ENCODE measurements around the gene RNF224. TPM values are rescaled to one million over a fixed set of nuclear protein-coding genes. Genes with fewer than 3 reads are reported as not detected.

The RNF224 gene
- total RNA-seq, 1 experiment from 2014 or later = 0.30 TPM

DNA sequence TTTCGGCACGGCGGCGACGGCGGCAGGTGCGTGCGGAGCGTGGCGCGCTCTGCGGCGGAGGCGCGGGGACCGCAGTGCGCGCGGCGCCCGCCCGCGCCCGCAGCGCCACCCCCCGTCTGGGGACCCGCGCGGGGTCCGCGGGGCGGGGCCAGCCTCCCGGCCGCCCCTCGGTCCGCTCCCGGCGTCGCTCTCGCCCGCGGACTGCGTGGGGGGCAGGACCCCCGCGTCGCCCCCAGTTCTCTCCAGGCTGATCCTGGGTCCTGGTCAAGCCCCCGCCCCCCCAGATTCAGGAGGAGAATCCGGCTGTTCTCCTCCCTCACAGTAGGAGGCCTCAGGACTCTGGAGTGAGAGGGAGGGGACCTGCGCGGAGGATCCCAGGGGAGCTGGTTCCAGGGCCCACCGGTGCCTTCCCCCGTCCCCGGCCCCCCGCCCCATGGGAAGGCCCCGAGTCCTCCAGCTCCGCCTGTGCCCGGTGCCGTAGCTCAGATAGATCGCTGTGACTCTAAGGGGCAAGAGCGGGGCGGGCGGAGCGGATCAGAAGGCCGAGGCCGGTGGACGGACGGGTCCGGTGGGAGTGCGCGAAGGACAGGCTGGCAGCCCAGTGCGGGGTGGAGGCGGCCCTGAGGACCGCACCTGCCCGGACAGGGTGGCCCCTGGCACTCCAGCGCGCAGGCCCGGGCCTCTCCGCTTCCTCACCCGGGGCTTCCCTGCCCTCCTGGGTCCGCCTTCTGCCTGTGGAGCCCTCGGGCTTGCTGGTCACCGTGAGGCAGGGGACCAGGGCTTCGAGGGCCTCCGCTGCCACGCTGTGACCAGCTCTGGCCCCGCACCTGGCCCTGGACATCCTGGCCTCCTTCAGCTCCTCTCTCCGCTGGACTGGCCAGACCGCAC lies 4.9 kb upstream of the RNF224 start, which contains the start of gene RNF208:
RNF208 (minus strand) TSS at position 51 of the 888 bp plus-strand sequence. CDS start 1,028 bp downstream, outside the sequence.
- H3K27ac ChIP-seq (ENCODE audit: low read depth, low read length) = peak within 1 kb of the TSS; percentile 98
- H3K9me3 ChIP-seq (ENCODE audit: control insufficient read depth in 1 of 2, insufficient read depth in 1 of 2, low read depth in 1 of 2, low read length in 2 of 2) = no peaks in the 10 kb centered on the region
- DNase-seq (ENCODE audit: low read depth, low spot score) (no peak), ATAC-seq (peak; percentile 2)
- BruUV-seq (replicated peaks) = TSS peak; percentile 47
- ChIA-PET CTCF (interaction anchor here (1.0 to 3.2 kb wide), 8 partner anchors 8 to 176 kb away, joined by 3 to 16 read pairs (median 8); partner anchors contain the start of genes NELFB, NPDC1 and SAPCD2), POLR2A (interaction anchor here (0.5 to 1.6 kb wide), 8 partner anchors 14 to 136 kb away, joined by 3 to 19 read pairs (median 4); partner anchors contain the start of genes MAN1B1, NDOR1, SSNA1 and TMEM203), RAD21 (ENCODE audit: low non-redundant PET in 1 of 2, low total read pairs in 2 of 2, uncharacterized antibody in 2 of 2, unreplicated experiment in 2 of 2) (interaction anchor here in 1 of 2 experiments (0.5 kb wide), 1 partner anchor 32 kb away, joined by 5 read pairs; no protein-coding TSS in a partner anchor)
- peak within 1 kb of the TSS; percentile 97 for H3K9ac ChIP-seq (ENCODE audit: low read length)
- H2AFZ ChIP-seq (ENCODE audit: low read depth, low read length, poor library complexity, severe bottlenecking) = no peak within 1 kb of the TSS
- H4K20me1 ChIP-seq (ENCODE audit: insufficient read depth) = no peaks in the 10 kb centered on the region
- H3K4me1 ChIP-seq (ENCODE audit: control insufficient read depth in 1 of 2, insufficient read depth in 2 of 2, low read length in 2 of 2) = peaks cover 52 to 80% of the 10 kb centered on the region in 2 experiments
- H3K4me3 ChIP-seq (replicated peaks in 1 of 2; ENCODE audit: low read depth in 1 of 2, low read length in 2 of 2) = peak within 1 kb of the TSS; percentile 82 to 99
- no peaks in the 10 kb centered on the region for H3K79me2 ChIP-seq (ENCODE audit: insufficient read depth, low read length)
- no peaks in the 10 kb centered on the region for H3K36me3 ChIP-seq (ENCODE audit: control insufficient read depth in 1 of 2, insufficient read depth in 2 of 2, low read length in 2 of 2)
- no peaks in the 10 kb centered on the region for H3K27me3 ChIP-seq (ENCODE audit: insufficient read depth, low read length)
- no peaks in the 10 kb centered on the region for H3K9me2 ChIP-seq (ENCODE audit: insufficient read depth)
- intact Hi-C loops (cut with micrococcal nuclease) = loop anchor here (2.0 to 10.0 kb wide), 3 partner anchors 18 to 438 kb away; partner anchors contain the start of genes NDOR1 and TMEM203
- TF ChIP-seq EZH2 (IDR thresholded peaks at IDR 0.05) (no peak), CEBPB (IDR thresholded peaks at IDR 0.05; ENCODE audit: low read depth) (no peak), SIN3A (IDR thresholded peaks at IDR 0.05; ENCODE audit: low read depth) (no peak), ELF1 (IDR thresholded peaks at IDR 0.05; ENCODE audit: borderline replicate concordance, low read depth) (no peak), RAD21 (IDR thresholded peaks at IDR 0.05; ENCODE audit: low read depth) (no peak), ZNF274 (IDR thresholded peaks at IDR 0.05; ENCODE audit: low read depth, low read length) (no peak), POLR2AphosphoS5 (IDR thresholded peaks at IDR 0.05; ENCODE audit: low read depth, low read length) (no peak), ZFX (IDR thresholded peaks at IDR 0.05) (peak; percentile 67)
- H3K4me2 ChIP-seq (ENCODE audit: low read length) = peak within 1 kb of the TSS; percentile 99

All from HCT116 (cell line).